Left colon (tissue), 2 donors: ENCODE results near the gene CT45A5. TPM values are rescaled to one million over a fixed set of nuclear protein-coding genes. Genes with fewer than 3 reads are reported as not detected.
"Not testable (repeated sequence)": the region's sequence is repeated elsewhere in the genome, so short reads cannot be mapped to it uniquely, and the experiment has no call there.

ENCODE experiments used
- ATAC-seq: fragments of 200-7000 bp; cut with Tn5 transposase; one replicate; pipeline ENCODE4 v1.9.1; 2020; ENCODE audit warnings: mild to moderate bottlenecking, moderate library complexity
- DNase-seq, 2 donors: peaks; one replicate each; pipeline ENCODE4 v3.0.0-alpha.2; 2020
- intact Hi-C, 2 donors: fragments of 100-400 bp; cut with DNase I in 1 of 2; cut with micrococcal nuclease in 1 of 2; formaldehyde crosslinking; loops; one replicate each; pipeline versions ENCODE4 v1.11.2 to v1.14.0; 2022; cut with DNase I, micrococcal nuclease
- long read RNA-seq: library from polyadenylated mRNA; unstranded; transcript quantifications from one replicate; pipeline ENCODE4 v2.0.0, GENCODE V29; 2021
- total RNA-seq, 2 donors: library from RNA; stranded (reverse); fragmentation: NEBNext Ultra II Directional; extraction: Animal tissue kit (Norgen Biotek cat#: 25700); gene quantifications; one replicate each; pipeline ENCODE4 v1.2.1, GENCODE V29; 2021
- donor health status: DM: no; HTN: no; CAD: no.
- donor health status: DM: yes; HTN: yes; CAD: no.

CT45A5 gene, protein sequence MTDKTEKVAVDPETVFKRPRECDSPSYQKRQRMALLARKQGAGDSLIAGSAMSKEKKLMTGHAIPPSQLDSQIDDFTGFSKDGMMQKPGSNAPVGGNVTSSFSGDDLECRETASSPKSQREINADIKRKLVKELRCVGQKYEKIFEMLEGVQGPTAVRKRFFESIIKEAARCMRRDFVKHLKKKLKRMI
- not detected for total RNA-seq
- long read RNA-seq = 0 reads

GRCh38 chrX:135785403-135785802, at the start of gene CT45A5:
Gene CT45A5, minus strand, starts transcription at chrX:135785503. Its CDS starts 3,774 bp downstream, at chrX:135781729.
- DNase-seq, intact Hi-C loops, ATAC-seq: not testable (repeated sequence)

GRCh38 chrX:135819912-135820311, 34.6 kb upstream of the CT45A5 start, which contains the start of gene CT45A2:
Gene CT45A2, minus strand, starts transcription at chrX:135820012. Its CDS starts 3,747 bp downstream, at chrX:135816265.
- DNase-seq, intact Hi-C loops, ATAC-seq: not testable (repeated sequence)

GRCh38 chrX:135802687-135803086, 17.4 kb upstream of the CT45A5 start, which contains the start of gene CT45A6:
Gene CT45A6, minus strand, starts transcription at chrX:135802787. Its CDS starts 3,794 bp downstream, at chrX:135798993.
- intact Hi-C loops, ATAC-seq: not testable (repeated sequence)

DNA sequence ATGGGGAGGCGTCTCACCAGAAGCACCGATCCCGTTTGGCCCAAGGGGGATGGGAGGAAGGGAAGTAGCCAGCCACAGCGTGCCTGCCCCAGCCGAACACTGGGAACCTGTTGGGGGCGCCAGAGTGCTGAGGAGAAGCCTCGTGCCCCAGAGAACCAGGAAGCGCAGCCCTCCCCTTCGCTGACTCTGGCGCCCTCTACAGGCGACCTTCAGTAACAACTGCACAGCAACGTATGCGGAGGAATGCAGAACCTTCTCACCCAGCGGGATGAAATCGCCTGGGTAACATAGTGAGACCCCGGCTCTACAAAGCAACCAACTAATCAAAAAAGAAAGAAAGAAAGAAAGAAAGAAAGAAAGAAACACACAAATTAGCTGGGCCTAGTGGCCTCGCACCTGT, 17.2 kb downstream of the CT45A5 start, which contains the start of gene CT45A3:
Gene CT45A3 (minus strand): TSS at position 101 of the 400 bp plus-strand sequence. CDS start 3,747 bp downstream, outside the sequence.
- DNase-seq, ATAC-seq, intact Hi-C loops: not testable (repeated sequence)

More at GRCh38 chrX:135802687-135803086, 17.4 kb upstream of the CT45A5 start, which contains the start of gene CT45A6:
- not testable (repeated sequence) for DNase-seq

DNA sequence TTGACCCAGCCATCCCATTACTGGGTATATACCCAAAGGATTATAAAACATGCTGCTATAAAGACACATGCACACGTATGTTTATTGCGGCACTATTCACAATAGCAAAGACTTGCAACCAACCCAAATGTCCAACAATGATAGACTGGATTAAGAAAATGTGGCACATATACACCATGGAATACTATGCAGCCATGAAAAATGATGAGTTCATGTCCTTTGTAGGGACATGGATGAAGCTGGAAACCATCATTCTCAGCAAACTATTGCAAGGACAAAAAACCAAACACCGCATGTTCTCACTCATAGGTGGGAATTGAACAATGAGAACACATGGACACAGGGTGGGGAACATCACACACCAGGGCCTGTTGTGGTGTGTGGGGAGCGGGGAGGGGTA, 40.6 kb downstream of the CT45A5 start:
- ATAC-seq, DNase-seq, intact Hi-C loops: not testable (repeated sequence)

DNA sequence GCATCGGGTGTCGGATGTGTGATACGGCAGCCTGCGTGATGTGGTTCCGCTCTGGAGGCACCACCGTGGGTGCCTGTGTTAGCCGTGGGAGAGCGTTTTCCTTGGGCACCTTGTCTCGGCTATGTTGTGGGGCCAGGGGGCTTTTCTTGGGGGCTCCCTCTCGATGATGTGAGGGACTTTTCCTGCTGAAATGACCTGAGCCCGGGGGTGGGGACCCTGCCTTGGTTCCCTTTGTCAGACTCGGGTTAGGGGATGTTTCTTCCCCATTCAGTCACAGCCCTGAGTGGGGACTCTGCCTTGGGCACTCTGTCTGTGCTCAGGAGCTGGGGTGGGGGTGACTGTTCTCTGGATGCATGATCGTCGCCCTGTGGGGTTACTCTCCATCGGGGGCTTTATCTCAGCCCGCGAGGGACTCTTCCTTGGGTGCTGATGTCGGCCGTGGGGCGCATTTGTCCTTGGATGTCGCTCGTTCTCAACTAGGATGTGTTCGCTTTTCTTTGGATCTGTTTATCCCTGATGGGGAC, 44.0 kb downstream of the CT45A5 start:
- no peak for ATAC-seq
- intact Hi-C loops = no loop called here
- no peak for DNase-seq

GRCh38 chrX:135740681-135741149, 44.6 kb downstream of the CT45A5 start:
- ATAC-seq (no peak), DNase-seq (peak in 1 of 2 donors; percentile 15)
- intact Hi-C loops = no loop called here

- DNase-seq = no peak
- ATAC-seq = no peak
- intact Hi-C loops = no loop called here
Observed at GRCh38 chrX:135737366-135738071, 47.8 kb downstream of the CT45A5 start.

DNA sequence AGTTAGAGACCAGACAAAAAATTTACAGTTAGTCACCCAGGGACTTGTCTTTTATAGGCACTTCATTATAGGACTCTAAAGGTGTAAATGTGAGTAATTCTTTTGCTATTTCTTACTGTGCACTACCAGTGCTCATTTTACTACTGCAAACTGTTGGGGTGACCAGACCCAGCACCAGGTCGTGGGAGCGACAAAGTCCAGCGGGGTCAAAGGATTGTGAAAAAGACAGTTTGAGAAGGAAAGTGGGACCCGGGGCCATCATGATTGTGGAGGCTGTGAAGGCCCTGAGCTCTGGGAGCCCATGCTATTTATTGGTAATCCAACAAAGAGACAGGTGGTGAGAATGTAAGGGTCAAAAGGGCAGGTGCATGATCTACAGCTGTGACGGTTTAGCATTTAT, 50.6 kb downstream of the CT45A5 start:
- ATAC-seq, DNase-seq, intact Hi-C loops: not testable (repeated sequence)

Other genes starting within 250 kb of the CT45A5 start
- not detected for gene CT45A1, start 71.9 kb downstream of the CT45A5 start, total RNA-seq
- not detected for gene CT45A3, start 17.3 kb downstream of the CT45A5 start, total RNA-seq
- not detected for gene CT45A6, start 17.3 kb upstream of the CT45A5 start, total RNA-seq
- not detected for gene CT45A2, start 34.5 kb upstream of the CT45A5 start, total RNA-seq
- not detected for gene CT45A7, start 51.8 kb upstream of the CT45A5 start, total RNA-seq
- not detected for gene CT45A8, start 69.0 kb upstream of the CT45A5 start, total RNA-seq
- not detected for gene CT45A9, start 86.3 kb upstream of the CT45A5 start, total RNA-seq
- gene CT45A10, start 107.9 kb upstream of the CT45A5 start, total RNA-seq = not detected
- gene SAGE1, start 108.2 kb upstream of the CT45A5 start, total RNA-seq = not detected
- gene MMGT1, start 188.5 kb upstream of the CT45A5 start, total RNA-seq = 10 to 100 TPM; 23.6 to 27.2 TPM
- gene SLC9A6, start 199.9 kb upstream of the CT45A5 start, total RNA-seq = 10 to 100 TPM; 13.1 to 17.3 TPM